HL-60 (cell line): ENCODE results near the gene RBPJ.

Experiments used
- GABPA ChIP-seq: IDR thresholded peaks from 2 replicates; pipeline ENCODE4 v1.6.1; 2012; ENCODE audit warnings: low read depth
- POLR2AphosphoS5 ChIP-seq: IDR thresholded peaks from 2 replicates; pipeline ENCODE4 v1.6.1; 2012; ENCODE audit warnings: low read depth

DNA sequence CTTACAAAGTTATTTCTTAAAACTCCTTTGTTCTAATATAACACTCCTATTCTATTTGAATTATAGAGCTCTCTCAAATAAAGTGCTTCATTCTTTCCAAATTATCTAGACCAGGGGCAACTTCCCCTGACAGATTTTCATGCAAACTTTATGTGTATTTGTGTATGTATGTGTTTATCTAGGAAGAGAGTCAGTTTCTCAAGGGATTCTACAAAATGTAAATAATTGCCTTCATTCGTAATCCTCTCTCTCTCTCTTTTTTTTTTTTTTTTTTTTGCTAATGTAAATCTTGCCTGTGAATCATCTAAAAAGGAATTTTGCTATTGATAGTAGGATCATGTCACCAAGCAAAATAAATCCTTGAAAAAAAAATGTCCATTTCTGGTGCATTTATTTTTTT, 38.9 kb upstream of the RBPJ start:
- no peak for TF ChIP-seq GABPA
- TF ChIP-seq POLR2AphosphoS5: no peak
